HEK293 (cell line): ENCODE results near the gene APBB2.

Experiments
- KLF16 ChIP-seq: fragments of 450-650 bp; formaldehyde crosslinking; IDR thresholded peaks from 2 replicates; pipeline ENCODE4 v1.5.1; 2017; ENCODE audit warnings: missing biosample characterization, missing genetic modification characterization
- KLF9 ChIP-seq: fragments of 450-650 bp; formaldehyde crosslinking; IDR thresholded peaks from 2 replicates; pipeline ENCODE4 v1.5.1; 2016; ENCODE audit warnings: missing biosample characterization, missing genetic modification characterization, low read depth
- ZNF239 ChIP-seq: fragments of 450-650 bp; formaldehyde crosslinking; IDR thresholded peaks from 2 replicates; pipeline ENCODE4 v1.5.1; 2016; ENCODE audit warnings: missing biosample characterization, missing genetic modification characterization
- ZNF707 ChIP-seq: fragments of 450-650 bp; formaldehyde crosslinking; IDR thresholded peaks from 2 replicates; pipeline ENCODE4 v1.5.1; 2016; ENCODE audit warnings: missing biosample characterization, missing genetic modification characterization
- TF ChIP-seq, protein P1 (sequence below): fragments of 450-650 bp; formaldehyde crosslinking; IDR thresholded peaks from 2 replicates; pipeline ENCODE4 v1.5.1; 2016; ENCODE audit warnings: missing biosample characterization, missing genetic modification characterization

DNA sequence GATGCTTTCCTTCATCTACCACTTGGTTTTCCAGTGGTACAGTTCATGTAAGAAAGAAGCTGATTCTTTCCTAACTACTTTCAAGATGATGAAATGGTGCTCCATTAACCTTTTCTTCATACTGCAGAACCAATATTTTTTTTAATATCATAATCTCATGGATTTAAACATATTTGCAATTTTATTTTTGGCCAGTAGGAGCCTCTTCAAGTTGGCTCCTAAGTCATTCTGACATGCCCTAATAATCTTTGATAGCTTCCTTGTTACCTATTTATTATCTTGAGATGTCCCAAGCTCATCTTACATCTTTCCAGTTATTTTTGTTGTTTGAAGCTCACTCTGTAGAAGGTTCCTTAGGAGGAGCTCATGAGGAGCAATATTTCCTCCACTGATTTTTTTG is 170.2 kb downstream of the APBB2 start:
- TF ChIP-seq, protein P1, sequence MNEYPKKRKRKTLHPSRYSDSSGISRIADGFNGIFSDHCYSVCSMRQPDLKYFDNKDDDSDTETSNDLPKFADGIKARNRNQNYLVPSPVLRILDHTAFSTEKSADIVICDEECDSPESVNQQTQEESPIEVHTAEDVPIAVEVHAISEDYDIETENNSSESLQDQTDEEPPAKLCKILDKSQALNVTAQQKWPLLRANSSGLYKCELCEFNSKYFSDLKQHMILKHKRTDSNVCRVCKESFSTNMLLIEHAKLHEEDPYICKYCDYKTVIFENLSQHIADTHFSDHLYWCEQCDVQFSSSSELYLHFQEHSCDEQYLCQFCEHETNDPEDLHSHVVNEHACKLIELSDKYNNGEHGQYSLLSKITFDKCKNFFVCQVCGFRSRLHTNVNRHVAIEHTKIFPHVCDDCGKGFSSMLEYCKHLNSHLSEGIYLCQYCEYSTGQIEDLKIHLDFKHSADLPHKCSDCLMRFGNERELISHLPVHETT (tag by site-specific recombination): no peak
- TF ChIP-seq ZNF239 (tag by site-specific recombination) (no peak), KLF16 (tag by site-specific recombination) (no peak), ZNF707 (tag by site-specific recombination) (no peak), KLF9 (tag by site-specific recombination) (no peak)
